Erythroblast (primary cell): ENCODE results near the gene INO80E.

Experiments used
- GATA1 ChIP-seq: IDR thresholded peaks from 2 replicates; pipeline ENCODE4 v1.6.1; 2011; ENCODE audit warnings: low read depth, mild to moderate bottlenecking, control low read depth, low read length, moderate library complexity
- POLR2A ChIP-seq: IDR thresholded peaks from 2 replicates; pipeline ENCODE4 v1.6.1; 2011; ENCODE audit warnings: mild to moderate bottlenecking, low read length

GRCh38 chr16:29975811-29976511, 20.1 kb upstream of the INO80E start:
- TF ChIP-seq POLR2A (no peak), GATA1 (no peak)
